Esophagus squamous epithelium (tissue), 5 donors: ENCODE results near the gene TH. TPM values are rescaled to one million over a fixed set of nuclear protein-coding genes. Genes with fewer than 3 reads are reported as not detected.
A peak's percentile ranks its signal among the peaks of the same experiment; 100 is the strongest.

Experiments
- DNase-seq: peaks from one replicate; lab custom pipeline; 2025; lab: John Stamatoyannopoulos, UW
- H3K27ac ChIP-seq, 4 donors: fragments of 200-600 bp; sonication (generic); one replicate each; pipeline ENCODE4 v1.5.1; 2016 to 2019; ENCODE audit warnings: mild to moderate bottlenecking in 1 of 4
- H3K27me3 ChIP-seq, 4 donors: fragments of 200-600 bp; sonication (generic); 1 replicate in 3 of 4; 2 replicates in 1 of 4; pipeline versions ENCODE4 v1.5.1 to v1.6.0; 2017 to 2021; ENCODE audit warnings: antibody characterized with exemption in 1 of 4
- H3K36me3 ChIP-seq, 3 donors: fragments of 200-600 bp; sonication (generic); one replicate each; pipeline ENCODE4 v1.5.1; 2016 to 2019
- H3K4me1 ChIP-seq, 3 donors: fragments of 200-600 bp; sonication (generic); one replicate each; pipeline ENCODE4 v1.5.1; 2017 to 2019
- H3K4me3 ChIP-seq, 4 donors: fragments of 200-600 bp; sonication (generic); 1 replicate in 3 of 4; 2 replicates in 1 of 4; pipeline ENCODE4 v1.5.1; 2016 to 2019; ENCODE audit warnings: mild to moderate bottlenecking in 2 of 4, moderate library complexity in 1 of 4
- H3K9me3 ChIP-seq, 3 donors: fragments of 200-600 bp; sonication (generic); one replicate each; pipeline ENCODE4 v1.5.1; 2016 to 2019
- POLR2A ChIP-seq, 4 donors: fragments of 450-650 bp; IDR thresholded peaks; one replicate each; pipeline ENCODE4 v1.6.1; 2017; ENCODE audit warnings: antibody characterized with exemption in 4 of 4, mild to moderate bottlenecking in 4 of 4, moderate library complexity in 3 of 4
- WGBS, 2 donors: methylation state at CpG; one replicate each; pipeline ENCODE4 v1.1.5; 2018; 5-methylcytosine and 5-hydroxymethylcytosine counted together
- intact Hi-C: fragments of 100-400 bp; cut with DNase I; formaldehyde crosslinking; loops from one replicate; pipeline ENCODE4 v1.15.0; 2022
- total RNA-seq, 4 donors: library from RNA; depleted of rRNA; stranded (reverse); fragments of >200 nt; gene quantifications; one replicate each; pipeline ENCODE4 v1.1.0, GENCODE V29; 2016
- TF ChIP-seq, protein P1 (sequence below), 6 experiments: fragments of 450-650 bp in 4 of 6; fragments of 200-600 bp in 2 of 6; sonication (generic) in 2 of 6; IDR thresholded peaks; one replicate each; pipeline ENCODE4 v1.5.1; 2016 to 2019; ENCODE audit warnings: antibody characterized with exemption in 6 of 6, mild to moderate bottlenecking in 4 of 6, moderate library complexity in 4 of 6
- donor health status: DM: yes; HTN: yes; CAD: no.

The TH gene
- total RNA-seq, 4 donors from 2014 or later: 0.34 to 0.76 TPM; not detected in 2

DNA sequence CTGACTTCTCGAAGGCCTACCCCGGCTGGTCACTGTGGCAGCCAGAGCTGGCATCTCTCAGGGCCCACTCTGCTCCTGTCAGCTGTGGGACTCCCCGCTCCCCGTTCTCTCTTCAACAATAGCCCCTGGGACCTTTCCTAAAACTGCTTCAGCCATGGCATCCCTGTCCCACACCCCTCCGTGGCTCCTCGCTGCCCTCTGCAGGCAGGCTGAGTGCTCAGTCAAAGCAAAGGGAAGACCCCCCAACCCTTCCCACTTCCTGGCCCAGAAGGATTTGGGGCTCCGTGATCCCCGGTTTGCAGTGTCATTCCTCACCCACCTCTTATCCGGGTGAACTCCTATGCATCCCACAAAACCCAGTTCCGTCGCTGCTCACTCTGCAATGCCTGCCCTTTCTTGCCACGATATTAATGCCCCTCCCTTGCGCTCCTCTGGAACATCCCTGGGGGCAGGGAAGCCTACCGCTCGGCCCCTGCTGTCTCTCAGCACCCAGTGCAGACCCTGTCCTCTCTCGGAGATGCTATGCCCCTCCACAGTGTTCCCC is 1.6 kb upstream of the TH start:
- WGBS, 2 donors: 73 to 85% methylated on average over 11 to 13 of the region's 16 CpGs
- no peak for DNase-seq
- no peak overlapping the region for H3K4me3 ChIP-seq
- no peak for TF ChIP-seq POLR2A (IDR thresholded peaks at IDR 0.05)
- TF ChIP-seq, protein P1, sequence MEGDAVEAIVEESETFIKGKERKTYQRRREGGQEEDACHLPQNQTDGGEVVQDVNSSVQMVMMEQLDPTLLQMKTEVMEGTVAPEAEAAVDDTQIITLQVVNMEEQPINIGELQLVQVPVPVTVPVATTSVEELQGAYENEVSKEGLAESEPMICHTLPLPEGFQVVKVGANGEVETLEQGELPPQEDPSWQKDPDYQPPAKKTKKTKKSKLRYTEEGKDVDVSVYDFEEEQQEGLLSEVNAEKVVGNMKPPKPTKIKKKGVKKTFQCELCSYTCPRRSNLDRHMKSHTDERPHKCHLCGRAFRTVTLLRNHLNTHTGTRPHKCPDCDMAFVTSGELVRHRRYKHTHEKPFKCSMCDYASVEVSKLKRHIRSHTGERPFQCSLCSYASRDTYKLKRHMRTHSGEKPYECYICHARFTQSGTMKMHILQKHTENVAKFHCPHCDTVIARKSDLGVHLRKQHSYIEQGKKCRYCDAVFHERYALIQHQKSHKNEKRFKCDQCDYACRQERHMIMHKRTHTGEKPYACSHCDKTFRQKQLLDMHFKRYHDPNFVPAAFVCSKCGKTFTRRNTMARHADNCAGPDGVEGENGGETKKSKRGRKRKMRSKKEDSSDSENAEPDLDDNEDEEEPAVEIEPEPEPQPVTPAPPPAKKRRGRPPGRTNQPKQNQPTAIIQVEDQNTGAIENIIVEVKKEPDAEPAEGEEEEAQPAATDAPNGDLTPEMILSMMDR (IDR thresholded peaks at IDR 0.05): peak in 1 of 6 experiments; percentile 28
- peaks cover 0 to 39% (median 9%) of the 10 kb centered on the region in 3 donors for H3K4me1 ChIP-seq
- H3K27me3 ChIP-seq: peaks cover 0 to 64% (median 3%) of the 10 kb centered on the region in 4 donors
- no peaks in the 10 kb centered on the region for H3K9me3 ChIP-seq
- H3K36me3 ChIP-seq: no peaks in the 10 kb centered on the region
- intact Hi-C loops: no loop called here
- H3K27ac ChIP-seq: no peak overlapping the region

DNA sequence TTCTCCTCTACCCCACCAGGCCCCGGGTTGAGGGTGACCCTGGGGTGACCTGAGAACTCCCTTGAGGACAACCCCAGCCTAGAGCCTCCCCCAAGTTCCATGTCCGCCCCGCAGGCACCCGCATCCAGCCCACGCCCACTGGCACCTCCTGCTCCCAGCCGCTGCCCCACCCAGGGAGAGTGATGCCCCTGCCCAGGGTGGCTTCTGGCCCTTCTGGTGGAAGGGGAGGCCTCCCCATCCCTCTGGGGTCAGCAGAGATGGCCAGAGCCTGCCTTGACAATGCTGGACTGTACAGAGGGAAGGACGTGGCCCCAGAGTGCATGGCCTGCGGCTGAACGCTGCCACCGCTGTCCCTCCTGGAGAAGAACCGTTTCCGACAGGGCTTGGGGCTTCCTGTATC is 1.1 kb upstream of the TH start:
- H3K36me3 ChIP-seq: no peaks in the 10 kb centered on the region
- DNase-seq: no peak
- TF ChIP-seq POLR2A (IDR thresholded peaks at IDR 0.05): no peak
- TF ChIP-seq, protein P1 (IDR thresholded peaks at IDR 0.05): no peak
- H3K9me3 ChIP-seq: no peaks in the 10 kb centered on the region
- intact Hi-C loops: no loop called here
- peaks cover 0 to 38% (median 9%) of the 10 kb centered on the region in 3 donors for H3K4me1 ChIP-seq
- H3K27me3 ChIP-seq: peaks cover 0 to 67% (median 3%) of the 10 kb centered on the region in 4 donors
- no peak overlapping the region for H3K27ac ChIP-seq
- 74% methylated on average over 3 of the region's 12 CpGs; no CpG with 5 or more reads in 1 of the 2 donors for WGBS, 2 donors
- no peak overlapping the region for H3K4me3 ChIP-seq

DNA sequence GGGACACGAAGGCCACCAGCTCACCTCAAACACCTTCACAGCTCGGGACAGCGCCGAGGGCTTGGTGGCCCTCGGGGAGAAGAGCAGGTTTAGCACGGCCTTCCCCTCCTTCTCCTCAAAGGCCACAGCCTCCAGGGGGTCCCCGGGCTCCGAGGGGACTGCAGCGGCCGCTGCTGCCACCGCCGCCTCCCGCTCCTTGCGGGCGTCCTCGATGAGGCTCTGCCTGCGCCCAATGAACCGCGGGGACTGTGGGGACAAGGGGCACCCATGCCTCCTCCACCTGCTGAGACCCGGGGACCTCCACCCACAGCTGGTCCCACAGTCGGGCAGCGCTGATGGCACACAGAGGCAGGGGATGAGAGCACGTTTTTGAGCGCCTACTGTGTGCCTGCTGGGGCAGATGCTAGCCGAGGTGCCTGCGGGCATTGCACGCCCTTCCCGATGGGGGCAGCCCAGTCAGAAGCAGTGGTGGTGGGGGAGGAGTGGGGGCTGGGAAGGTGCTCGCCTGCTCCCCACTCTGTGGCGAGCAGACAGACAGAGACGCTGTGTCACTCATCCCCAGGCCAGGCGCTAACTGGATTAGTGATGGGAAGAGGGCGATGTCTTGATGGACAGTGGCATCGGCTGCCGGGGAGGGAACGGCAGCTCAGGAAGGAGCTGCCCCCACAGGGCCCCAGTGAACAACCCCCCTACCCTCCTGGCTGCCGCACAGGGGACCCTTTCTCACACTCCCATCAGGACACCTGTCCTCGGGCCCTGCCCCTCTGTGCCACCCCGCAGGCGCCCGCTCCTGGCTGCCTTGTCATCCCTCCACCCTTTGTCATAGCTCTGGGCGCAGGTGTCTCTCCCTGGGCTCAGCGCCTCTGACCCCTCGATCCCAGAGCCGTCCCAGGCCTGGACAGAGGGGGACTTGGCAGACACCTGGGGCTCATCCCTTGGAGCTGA is 1.7 kb downstream of the TH start:
- TF ChIP-seq, protein P1 (IDR thresholded peaks at IDR 0.05): no peak
- no peak for TF ChIP-seq POLR2A (IDR thresholded peaks at IDR 0.05)
- Histone ChIP-seq H3K27me3 (peaks cover 0 to 95% (median 3%) of the 10 kb centered on the region in 4 donors), H3K36me3 (no peaks in the 10 kb centered on the region), H3K4me3 (no peak overlapping the region), H3K4me1 (peaks cover 6 to 37% (median 8%) of the 10 kb centered on the region in 3 donors), H3K27ac (no peak overlapping the region), H3K9me3 (no peaks in the 10 kb centered on the region)
- no peak for DNase-seq
- WGBS, 2 donors: 20 to 72% methylated on average over 2 to 9 of the region's 45 CpGs
- intact Hi-C loops: no loop called here

DNA sequence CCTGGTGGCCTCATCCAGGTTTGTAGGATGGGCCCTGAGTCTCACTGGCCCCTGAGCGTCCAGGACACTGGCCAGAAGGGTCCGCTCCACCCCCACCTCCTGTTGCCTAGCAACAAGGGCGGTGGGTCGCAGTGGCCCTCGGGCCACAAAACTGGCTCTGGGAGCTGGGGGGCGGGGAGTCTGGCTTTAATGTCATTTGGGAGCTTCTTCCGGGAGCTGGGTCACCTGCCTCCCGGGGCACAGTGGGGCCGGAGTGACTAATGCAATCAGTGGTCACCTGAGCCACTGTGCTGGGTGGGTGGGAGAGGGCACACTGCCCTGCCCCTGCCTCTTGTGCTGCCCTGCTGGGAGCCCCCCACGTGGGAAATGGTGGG is 2.6 kb downstream of the TH start:
- no peaks in the 10 kb centered on the region for H3K36me3 ChIP-seq
- H3K27me3 ChIP-seq: peaks cover 0 to 96% (median 3%) of the 10 kb centered on the region in 4 donors
- H3K9me3 ChIP-seq: no peaks in the 10 kb centered on the region
- intact Hi-C loops: no loop called here
- no CpG with 5 or more reads among the region's 10 CpGs for WGBS, 2 donors
- DNase-seq: no peak
- H3K27ac ChIP-seq: peak overlapping the region in 1 of 4 donors; percentile 70
- no peak overlapping the region for H3K4me3 ChIP-seq
- peaks cover 6 to 37% (median 8%) of the 10 kb centered on the region in 3 donors for H3K4me1 ChIP-seq
- TF ChIP-seq, protein P1 (IDR thresholded peaks at IDR 0.05): no peak
